Measurements from ENCODE around the gene CD83. TPM values are rescaled to one million over a fixed set of nuclear protein-coding genes. Genes with fewer than 3 reads are reported as not detected.
A peak's percentile ranks its signal among the peaks of the same experiment; 100 is the strongest.

CD83 gene
- total RNA-seq, 1 donor from 2014 or later = 0.38 TPM

- DNase-seq (ENCODE audit: low spot score) (no peak), ATAC-seq (no peak)
Measured at GRCh38 chr6:14123386-14124111, 6.0 kb downstream of the CD83 start.

GRCh38 chr6:14125346-14125745, 7.8 kb downstream of the CD83 start:
- no peak for DNase-seq (ENCODE audit: low spot score)
- ATAC-seq = no peak

GRCh38 chr6:14126191-14126590, 8.6 kb downstream of the CD83 start:
- DNase-seq (ENCODE audit: low spot score) (no peak), ATAC-seq (no peak)

- ATAC-seq = no peak
- DNase-seq (ENCODE audit: low spot score) = no peak
Measured at GRCh38 chr6:14127611-14128010, 10.0 kb downstream of the CD83 start.

GRCh38 chr6:14128012-14128411, 10.4 kb downstream of the CD83 start:
- DNase-seq (ENCODE audit: low spot score) (no peak), ATAC-seq (no peak)

DNA sequence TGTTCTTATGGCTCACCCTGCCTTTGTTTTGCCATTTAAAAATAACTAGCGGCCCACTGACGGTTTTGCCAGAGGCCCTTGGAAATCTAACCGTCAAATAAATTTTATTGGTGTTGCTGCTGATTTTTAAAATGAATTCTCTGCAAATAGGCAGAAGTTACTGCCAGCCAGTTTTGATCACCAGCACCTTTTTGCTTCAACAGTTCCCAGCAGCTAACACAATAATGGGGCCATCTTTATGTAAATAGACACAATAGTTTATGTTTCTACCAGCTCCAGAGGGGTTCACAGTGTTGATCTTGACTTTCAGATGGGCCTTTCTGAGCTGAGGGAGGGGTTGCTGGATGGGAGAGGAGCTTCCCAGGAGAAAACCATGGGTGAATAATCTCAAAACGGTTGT, 11.2 kb downstream of the CD83 start:
- ATAC-seq (no peak), DNase-seq (ENCODE audit: low spot score) (no peak)

DNA sequence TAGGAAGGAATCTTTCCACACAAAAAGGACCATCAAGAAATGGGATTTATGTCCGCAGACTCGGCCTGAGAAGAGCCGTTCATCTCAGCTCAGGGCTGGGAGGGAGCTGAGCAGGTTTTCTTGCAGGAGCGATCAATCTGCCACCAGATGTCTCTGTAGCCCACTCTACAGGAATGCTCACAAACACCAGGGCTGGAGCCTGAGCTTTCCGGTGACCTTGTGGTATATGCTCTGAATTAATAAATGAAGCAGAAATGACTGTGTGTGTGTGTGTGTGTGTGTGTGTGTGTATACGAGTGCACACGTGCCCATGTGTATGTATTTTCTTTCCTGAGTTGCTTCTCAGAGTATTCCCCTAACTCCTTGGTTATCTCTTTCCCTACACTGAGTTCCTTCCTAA, 12.0 kb downstream of the CD83 start:
- peak; percentile 94 for ATAC-seq
- DNase-seq (ENCODE audit: low spot score) = peak; percentile 49

- ATAC-seq = no peak
- no peak for DNase-seq (ENCODE audit: low spot score)
Measured at GRCh38 chr6:14130435-14131075, 13.0 kb downstream of the CD83 start.

GRCh38 chr6:14131579-14131978, 14.0 kb downstream of the CD83 start:
- ATAC-seq = no peak
- no peak for DNase-seq (ENCODE audit: low spot score)

GRCh38 chr6:14132244-14132920, 14.8 kb downstream of the CD83 start:
- no peak for DNase-seq (ENCODE audit: low spot score)
- ATAC-seq = peak; percentile 56

DNA sequence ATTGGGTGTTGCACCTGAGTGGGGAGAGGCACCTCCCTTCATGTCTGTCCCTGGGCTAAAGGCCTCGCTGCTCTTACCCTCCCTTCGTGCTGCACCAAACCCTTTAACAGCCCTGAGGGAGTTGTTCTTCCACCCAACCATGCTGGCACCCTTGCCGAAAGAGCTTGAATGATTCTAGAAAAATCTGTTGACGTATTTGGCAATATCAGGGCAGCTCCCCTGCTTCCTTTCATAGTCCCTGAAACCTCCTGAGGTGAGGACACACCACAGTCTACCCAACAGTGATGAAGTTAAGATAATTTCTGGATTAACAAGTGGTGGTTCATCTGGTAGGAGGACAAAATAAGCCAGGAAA, 15.3 kb downstream of the CD83 start:
- no peak for ATAC-seq
- DNase-seq (ENCODE audit: low spot score) = no peak

DNA sequence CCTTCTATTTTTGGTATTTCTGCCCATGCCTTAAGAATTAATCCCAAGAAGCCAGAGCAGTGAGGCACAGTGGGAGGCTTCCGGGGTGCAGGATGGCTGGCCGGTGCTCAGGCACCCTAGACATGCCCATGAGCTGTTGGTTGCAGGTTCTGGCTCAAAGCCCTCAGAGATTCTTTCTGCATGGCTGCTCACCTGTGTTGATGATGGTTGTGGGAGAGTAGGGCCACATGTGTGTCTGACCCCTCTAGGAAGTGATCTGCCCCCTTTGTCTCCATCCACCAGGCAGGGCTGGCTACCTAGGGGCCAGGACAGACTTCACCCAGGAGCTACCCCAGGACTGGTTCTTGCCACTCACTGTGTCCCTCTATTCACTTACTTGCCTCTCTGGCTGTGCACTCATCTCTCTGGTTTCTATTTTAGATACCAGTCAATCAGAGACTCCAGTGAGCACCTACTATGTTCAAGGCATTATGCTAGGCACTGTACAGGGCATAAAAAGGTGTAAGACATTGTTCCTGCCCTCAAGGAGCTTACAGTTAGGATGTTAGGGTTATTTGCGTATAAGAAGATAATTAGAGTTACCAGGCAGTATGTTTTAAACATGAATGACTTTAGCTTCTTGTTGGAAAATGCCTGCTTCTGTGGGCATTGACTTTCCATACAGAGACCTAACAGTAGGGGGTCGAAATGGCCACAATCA, 16.8 kb downstream of the CD83 start:
- ATAC-seq = no peak

DNA sequence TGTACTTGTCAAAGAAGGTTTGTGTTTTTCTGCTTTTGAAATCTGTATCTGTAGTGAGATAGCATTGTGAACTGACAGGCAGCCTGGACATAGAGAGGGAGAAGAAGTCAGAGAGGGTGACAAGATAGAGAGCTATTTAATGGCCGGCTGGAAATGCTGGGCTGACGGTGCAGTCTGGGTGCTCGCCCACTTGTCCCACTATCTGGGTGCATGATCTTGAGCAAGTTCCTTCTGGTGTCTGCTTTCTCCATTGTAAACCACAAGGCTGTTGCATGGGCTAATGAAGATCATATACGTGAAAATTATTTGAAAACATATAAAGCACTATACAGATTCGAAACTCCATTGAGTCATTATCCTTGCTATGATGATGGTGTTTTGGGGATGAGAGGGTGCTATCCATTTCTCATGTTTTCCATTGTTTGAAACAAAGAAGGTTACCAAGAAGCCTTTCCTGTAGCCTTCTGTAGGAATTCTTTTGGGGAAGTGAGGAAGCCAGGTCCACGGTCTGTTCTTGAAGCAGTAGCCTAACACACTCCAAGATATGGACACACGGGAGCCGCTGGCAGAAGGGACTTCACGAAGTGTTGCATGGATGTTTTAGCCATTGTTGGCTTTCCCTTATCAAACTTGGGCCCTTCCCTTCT, 18.4 kb downstream of the CD83 start:
- no peak for DNase-seq (ENCODE audit: low spot score)
- ATAC-seq = no peak

More for the DNA sequence above, 16.8 kb downstream of the CD83 start:
- no peak for DNase-seq (ENCODE audit: low spot score)

- DNase-seq (ENCODE audit: low spot score) = no peak
- ATAC-seq = no peak
Measured at GRCh38 chr6:14138701-14139215, 21.2 kb downstream of the CD83 start.

DNA sequence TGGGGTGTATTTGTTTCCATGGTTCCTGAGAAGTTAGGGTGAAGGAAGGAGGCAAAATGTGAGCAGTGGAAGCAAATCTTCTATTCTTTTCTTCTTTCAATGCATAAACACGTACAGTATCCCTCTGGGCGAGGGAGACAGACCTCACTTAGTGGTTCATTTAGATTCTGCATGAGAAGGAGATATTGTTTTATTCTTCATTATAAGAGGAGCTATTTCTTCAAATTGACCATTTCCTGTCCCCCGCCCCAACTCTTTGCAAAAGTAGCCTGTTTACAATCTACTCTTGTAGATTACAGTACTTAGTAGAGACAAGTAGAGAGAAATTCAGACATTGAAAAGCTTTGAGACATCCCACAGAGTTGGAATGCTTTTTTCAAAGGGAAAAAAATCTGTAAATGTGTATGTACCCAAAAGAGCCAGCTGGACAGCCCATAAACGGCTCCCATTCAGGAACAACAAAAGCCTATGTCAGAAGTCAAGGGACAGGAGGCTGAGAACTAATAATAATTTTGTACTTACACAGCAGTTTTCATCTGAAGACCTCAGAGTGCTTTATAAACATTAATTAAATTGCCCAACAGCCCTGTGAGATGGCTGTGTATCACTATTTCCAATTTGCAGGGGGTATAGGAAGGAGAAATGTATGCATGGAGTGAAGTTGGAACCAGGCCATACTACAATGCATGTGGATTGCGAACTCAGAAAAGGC, 23.9 kb downstream of the CD83 start:
- ATAC-seq (no peak), DNase-seq (ENCODE audit: low spot score) (no peak)

- DNase-seq (ENCODE audit: low spot score) = no peak
- no peak for ATAC-seq
Measured at GRCh38 chr6:14142063-14142450, 24.5 kb downstream of the CD83 start.

GRCh38 chr6:14142511-14143223, 25.1 kb downstream of the CD83 start:
- no peak for ATAC-seq
- no peak for DNase-seq (ENCODE audit: low spot score)

DNA sequence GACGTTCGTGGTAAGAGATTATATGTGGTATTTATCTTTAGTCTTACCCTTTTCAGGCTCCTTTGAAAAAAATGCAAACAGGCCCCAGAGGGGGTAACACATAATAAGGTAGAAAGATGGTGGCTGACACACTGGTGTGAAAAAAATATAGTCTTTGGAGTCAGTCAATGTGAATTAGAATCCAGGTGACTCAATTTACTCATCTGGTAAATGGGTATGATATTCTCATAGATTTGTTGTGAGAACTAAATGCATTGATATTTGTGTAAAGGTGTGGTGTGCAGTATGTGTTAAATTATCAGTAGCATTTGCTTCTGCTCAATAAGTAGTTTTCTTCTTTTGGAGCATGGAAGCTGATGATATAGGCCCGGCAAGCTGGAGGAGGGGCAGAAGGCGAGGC, 25.7 kb downstream of the CD83 start:
- ATAC-seq = no peak
- DNase-seq (ENCODE audit: low spot score) = no peak

- peak; percentile 65 for DNase-seq (ENCODE audit: low spot score)
- peak; percentile 92 for ATAC-seq
Measured at GRCh38 chr6:14144678-14145113, 27.1 kb downstream of the CD83 start.

Data from left lobe of liver (tissue), 2 donors.